Tibial artery (tissue), 4 donors: ENCODE measurements around the gene NTM.

Experiments used
- DNase-seq, 2 donors: peaks; one replicate each; pipeline ENCODE4 v3.0.0-alpha.2; 2019
- H3K27ac ChIP-seq, 2 donors: fragments of 200-600 bp; sonication (generic) in 1 of 2; 1 replicate in 1 of 2; 2 replicates in 1 of 2; pipeline ENCODE4 v1.5.1; 2018 to 2019; ENCODE audit warnings: mild to moderate bottlenecking in 1 of 2
- H3K27me3 ChIP-seq, 2 donors: fragments of 200-600 bp; sonication (generic) in 1 of 2; one replicate each; pipeline versions ENCODE4 v1.5.1 to v1.6.0; 2016 to 2019
- H3K36me3 ChIP-seq, 3 donors: fragments of 200-600 bp; sonication (generic) in 2 of 3; one replicate each; pipeline ENCODE4 v1.5.1; 2016 to 2019; ENCODE audit warnings: mild to moderate bottlenecking in 2 of 3
- H3K4me1 ChIP-seq, 4 donors: fragments of 200-600 bp; sonication (generic) in 2 of 4; 1 replicate in 3 of 4; 2 replicates in 1 of 4; pipeline ENCODE4 v1.5.1; 2016 to 2019
- H3K4me3 ChIP-seq, 2 donors: fragments of 200-600 bp; sonication (generic) in 1 of 2; 1 replicate in 1 of 2; 2 replicates in 1 of 2; pipeline ENCODE4 v1.5.1; 2018 to 2019; ENCODE audit warnings: mild to moderate bottlenecking in 2 of 2
- H3K9me3 ChIP-seq, 3 donors: fragments of 200-600 bp; sonication (generic) in 1 of 3; one replicate each; pipeline ENCODE4 v1.5.1; 2016 to 2019
- intact Hi-C: fragments of 100-400 bp; cut with DNase I; formaldehyde crosslinking; loops from one replicate; pipeline ENCODE4 v1.15.0; 2023; ENCODE audit warnings: low total_unique reads
- TF ChIP-seq, protein P1 (sequence below), 2 experiments: fragments of 200-600 bp in 1 of 2; fragments of 450-650 bp in 1 of 2; IDR thresholded peaks; one replicate each; pipeline ENCODE4 v1.5.1; 2017 to 2019; ENCODE audit warnings: antibody characterized with exemption in 2 of 2, mild to moderate bottlenecking in 1 of 2, moderate library complexity in 1 of 2

The NTM gene

DNA sequence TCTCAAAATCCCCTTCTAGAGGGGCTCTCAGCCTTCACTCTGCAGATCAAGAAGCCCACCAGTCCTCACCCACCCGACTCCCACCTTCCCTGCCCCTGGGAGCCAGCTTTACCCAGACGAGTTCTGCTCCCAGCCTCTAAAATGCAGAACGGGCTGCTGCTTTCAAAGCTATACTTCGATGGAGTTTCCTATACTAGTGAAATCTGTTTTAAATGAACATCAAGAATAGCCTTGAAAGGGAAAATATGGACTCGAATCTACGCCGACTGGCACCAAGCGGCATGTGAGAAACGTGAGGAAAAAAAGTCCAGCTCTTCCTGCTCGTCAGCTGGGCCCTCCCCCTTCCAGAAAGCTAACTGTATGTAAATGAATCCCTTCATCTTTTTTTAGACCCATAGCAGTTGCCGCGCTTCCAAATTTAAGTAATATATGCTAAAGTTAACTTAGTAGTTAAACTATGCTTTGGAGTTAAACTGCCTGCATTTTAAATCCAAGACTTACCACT lies 211.7 kb downstream of the NTM start:
- Histone ChIP-seq H3K36me3 (no peaks in the 10 kb centered on the region), H3K27ac (no peak overlapping the region), H3K4me3 (no peak overlapping the region), H3K4me1 (no peaks in the 10 kb centered on the region), H3K27me3 (peaks cover 0 to 4% of the 10 kb centered on the region in 2 donors), H3K9me3 (no peaks in the 10 kb centered on the region)
- TF ChIP-seq, protein P1, sequence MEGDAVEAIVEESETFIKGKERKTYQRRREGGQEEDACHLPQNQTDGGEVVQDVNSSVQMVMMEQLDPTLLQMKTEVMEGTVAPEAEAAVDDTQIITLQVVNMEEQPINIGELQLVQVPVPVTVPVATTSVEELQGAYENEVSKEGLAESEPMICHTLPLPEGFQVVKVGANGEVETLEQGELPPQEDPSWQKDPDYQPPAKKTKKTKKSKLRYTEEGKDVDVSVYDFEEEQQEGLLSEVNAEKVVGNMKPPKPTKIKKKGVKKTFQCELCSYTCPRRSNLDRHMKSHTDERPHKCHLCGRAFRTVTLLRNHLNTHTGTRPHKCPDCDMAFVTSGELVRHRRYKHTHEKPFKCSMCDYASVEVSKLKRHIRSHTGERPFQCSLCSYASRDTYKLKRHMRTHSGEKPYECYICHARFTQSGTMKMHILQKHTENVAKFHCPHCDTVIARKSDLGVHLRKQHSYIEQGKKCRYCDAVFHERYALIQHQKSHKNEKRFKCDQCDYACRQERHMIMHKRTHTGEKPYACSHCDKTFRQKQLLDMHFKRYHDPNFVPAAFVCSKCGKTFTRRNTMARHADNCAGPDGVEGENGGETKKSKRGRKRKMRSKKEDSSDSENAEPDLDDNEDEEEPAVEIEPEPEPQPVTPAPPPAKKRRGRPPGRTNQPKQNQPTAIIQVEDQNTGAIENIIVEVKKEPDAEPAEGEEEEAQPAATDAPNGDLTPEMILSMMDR (IDR thresholded peaks at IDR 0.05), result no peak
- DNase-seq, result no peak
- intact Hi-C loops, result no loop called here

DNA sequence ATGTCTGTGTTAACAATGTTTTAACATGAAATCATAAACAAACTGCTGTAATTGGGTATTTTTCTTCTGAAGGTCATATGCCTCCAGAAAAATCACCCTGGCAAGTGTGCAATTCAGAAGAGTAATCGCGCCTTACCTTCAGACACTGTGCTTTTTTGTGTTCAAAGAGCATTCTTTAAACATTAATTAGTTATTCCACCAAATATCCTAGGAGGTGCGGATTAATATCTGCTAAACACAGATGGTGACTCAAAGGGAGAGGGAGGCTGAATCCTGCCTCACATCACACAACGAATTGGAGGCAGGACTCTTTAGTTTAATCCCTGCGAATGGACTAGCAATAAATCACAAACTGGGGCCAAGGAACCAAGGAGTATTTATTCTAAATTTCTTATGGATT lies 213.0 kb downstream of the NTM start:
- Histone ChIP-seq H3K9me3 (no peaks in the 10 kb centered on the region), H3K27me3 (peaks cover 0 to 4% of the 10 kb centered on the region in 2 donors), H3K4me1 (no peaks in the 10 kb centered on the region), H3K27ac (no peak overlapping the region), H3K36me3 (no peaks in the 10 kb centered on the region), H3K4me3 (no peak overlapping the region)
- TF ChIP-seq, protein P1 (IDR thresholded peaks at IDR 0.05), result no peak
- DNase-seq, result no peak
- intact Hi-C loops, result no loop called here

DNA sequence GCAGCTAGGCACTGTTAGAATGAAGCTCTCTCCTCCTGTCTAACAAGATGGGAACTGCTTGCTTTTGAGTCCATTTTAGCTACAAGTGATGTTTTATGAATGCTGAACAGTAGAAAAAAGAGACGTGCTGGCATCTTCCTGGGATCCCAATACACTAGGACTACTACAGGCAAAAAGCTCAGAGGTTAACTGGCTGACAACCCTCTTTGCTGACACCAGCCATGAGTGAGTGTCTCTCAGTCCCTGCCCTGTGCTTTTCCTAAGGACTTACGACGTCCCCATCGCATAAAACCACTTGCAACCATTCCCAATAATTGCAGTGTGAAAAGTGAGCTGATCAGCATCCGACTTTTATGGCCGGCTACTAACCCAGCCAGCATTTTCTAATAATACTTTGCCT lies 213.5 kb downstream of the NTM start:
- Histone ChIP-seq H3K4me1 (no peaks in the 10 kb centered on the region), H3K9me3 (no peaks in the 10 kb centered on the region), H3K36me3 (no peaks in the 10 kb centered on the region), H3K27ac (no peak overlapping the region), H3K4me3 (no peak overlapping the region), H3K27me3 (peaks cover 0 to 4% of the 10 kb centered on the region in 2 donors)
- TF ChIP-seq, protein P1 (IDR thresholded peaks at IDR 0.05), result no peak
- intact Hi-C loops, result no loop called here
- DNase-seq, result no peak

DNA sequence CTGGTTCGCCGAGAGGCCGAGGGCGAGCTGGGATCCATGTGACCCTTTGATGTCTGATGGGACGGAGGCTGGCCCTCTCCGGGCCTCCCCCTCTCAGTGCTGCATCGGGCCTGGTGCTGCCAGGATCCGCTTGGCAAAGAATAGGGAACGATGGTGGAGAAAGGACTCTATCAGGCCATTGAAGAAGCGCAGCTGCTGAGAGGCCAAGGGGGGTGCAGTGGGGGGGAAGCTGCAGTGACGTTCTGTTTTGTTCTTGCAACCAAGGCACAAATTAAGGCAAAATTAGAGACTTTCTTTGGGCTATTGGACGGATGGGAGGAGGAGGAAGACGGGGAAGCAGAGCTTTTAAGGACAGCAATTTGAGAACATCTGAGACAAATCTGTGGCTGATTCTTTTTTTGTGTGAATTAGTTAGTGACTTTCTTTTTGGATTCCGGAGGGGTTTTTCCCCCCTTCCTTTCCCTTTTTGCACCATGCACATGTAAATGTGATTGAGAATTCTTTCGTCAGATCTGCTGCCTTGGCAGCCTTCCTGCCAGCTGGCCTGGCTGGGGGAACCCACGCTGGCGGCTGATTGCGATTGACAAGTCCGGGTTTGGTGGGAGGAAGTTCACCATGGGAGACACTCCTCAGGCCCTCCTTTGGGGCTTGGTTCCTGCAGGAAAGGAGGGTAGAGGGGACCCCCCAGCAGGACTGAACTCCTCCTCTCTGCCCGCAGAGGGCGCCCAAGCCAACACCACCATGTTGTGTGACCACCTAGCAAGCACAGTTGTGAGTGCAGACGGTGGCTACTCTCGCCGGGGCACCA lies 214.6 kb downstream of the NTM start:
- H3K9me3 ChIP-seq, result no peaks in the 10 kb centered on the region
- intact Hi-C loops, result no loop called here
- no peaks in the 10 kb centered on the region for H3K4me1 ChIP-seq
- no peak overlapping the region for H3K27ac ChIP-seq
- H3K4me3 ChIP-seq, result no peak overlapping the region
- no peaks in the 10 kb centered on the region for H3K36me3 ChIP-seq
- TF ChIP-seq, protein P1 (IDR thresholded peaks at IDR 0.05), result no peak
- no peak for DNase-seq
- peaks cover 0 to 4% of the 10 kb centered on the region in 2 donors for H3K27me3 ChIP-seq

- Histone ChIP-seq H3K27me3 (peaks cover 0 to 4% of the 10 kb centered on the region in 2 donors), H3K27ac (no peak overlapping the region), H3K36me3 (no peaks in the 10 kb centered on the region), H3K9me3 (no peaks in the 10 kb centered on the region), H3K4me1 (no peaks in the 10 kb centered on the region), H3K4me3 (no peak overlapping the region)
- TF ChIP-seq, protein P1 (IDR thresholded peaks at IDR 0.05), result no peak
- intact Hi-C loops, result no loop called here
- no peak for DNase-seq
Observed at GRCh38 chr11:131588057-131588456, 217.6 kb downstream of the NTM start.
